ENCODE measurements around the gene ESRRB. TPM values are rescaled to one million over a fixed set of nuclear protein-coding genes. Genes with fewer than 3 reads are reported as not detected.

The ESRRB gene
- total RNA-seq (2014; rRNA removed; shearing (Covaris generic)) = 0.47 TPM in 1 of 2 replicates, not detected in the other
- total RNA-seq (2022) = not detected in 2 replicates
- Bru-seq, nascent RNA = percentile 13 among the genes with signal in this experiment
- BruChase-seq, experiment 1, labeled RNA remaining after a 6-hour chase = percentile 15 among the genes with signal in this experiment
- BruChase-seq, experiment 2, labeled RNA remaining after a 2-hour chase = percentile 16 among the genes with signal in this experiment
- long read RNA-seq = 0 reads

- no peak within 1 kb of the TSS for H3K4me3 ChIP-seq (ENCODE audit: low read depth, low read length, poor library complexity, severe bottlenecking)
- TF ChIP-seq CTCF (conservative IDR thresholded peaks at IDR 0.05; ENCODE audit: low read length) (no peak), EZH2phosphoT487 (IDR thresholded peaks at IDR 0.05; ENCODE audit: borderline replicate concordance, low read depth, low read length) (no peak)
- H2AFZ ChIP-seq (ENCODE audit: low read length) = no peak within 1 kb of the TSS
- H3K4me1 ChIP-seq (ENCODE audit: insufficient read depth, low read length, poor library complexity, severe bottlenecking) = no peaks in the 10 kb centered on the region
- intact Hi-C loops (cut with micrococcal nuclease; ENCODE audit: unreplicated experiment) = no loop called here
- BruUV-seq (replicated peaks) = no TSS peak
- DNase-seq (ENCODE audit: low spot score) = no peak
- H3K9me2 ChIP-seq (ENCODE audit: insufficient read depth, low read length) = no peaks in the 10 kb centered on the region
- ChIA-PET CTCF (ENCODE audit: unreplicated experiment) (no interaction called here), POLR2A (no interaction called here)
- H3K36me3 ChIP-seq (ENCODE audit: insufficient read depth, low read length) = no peaks in the 10 kb centered on the region
- no peak within 1 kb of the TSS for H3K4me2 ChIP-seq (ENCODE audit: low read length)
- H3K79me2 ChIP-seq (ENCODE audit: insufficient read depth, low read depth, low read length) = no peaks in the 10 kb centered on the region
- no peaks in the 10 kb centered on the region for H3K9me3 ChIP-seq (ENCODE audit: low read length)
- H4K20me1 ChIP-seq (ENCODE audit: insufficient read depth, low read length) = no peaks in the 10 kb centered on the region
- H3K27ac ChIP-seq (ENCODE audit: low read depth, low read length, poor library complexity, severe bottlenecking) = no peak within 1 kb of the TSS
Measured at GRCh38 chr14:76375947-76376404, at the start of gene ESRRB. Gene ESRRB, plus strand, starts transcription at chr14:76376137. Its CDS starts 265 bp downstream, at chr14:76376402.

GRCh38 chr14:76326918-76327689 is 48.8 kb upstream of the ESRRB start:
- H3K36me3 ChIP-seq (ENCODE audit: insufficient read depth, low read length) = no peaks in the 10 kb centered on the region
- no peaks in the 10 kb centered on the region for H3K9me3 ChIP-seq (ENCODE audit: low read length)
- POLR2A ChIA-PET = no interaction called here
- H3K27ac ChIP-seq (ENCODE audit: low read depth, low read length, poor library complexity, severe bottlenecking) = no peak overlapping the region
- H3K9me2 ChIP-seq (ENCODE audit: insufficient read depth, low read length) = no peaks in the 10 kb centered on the region
- no peaks in the 10 kb centered on the region for H4K20me1 ChIP-seq (ENCODE audit: insufficient read depth, low read length)
- no peak overlapping the region for H3K4me2 ChIP-seq (ENCODE audit: low read length)
- no peak for DNase-seq (ENCODE audit: low spot score)
- no peak overlapping the region for H2AFZ ChIP-seq (ENCODE audit: low read length)
- no TSS peak for BruUV-seq (replicated peaks)
- no peaks in the 10 kb centered on the region for H3K4me1 ChIP-seq (ENCODE audit: insufficient read depth, low read length, poor library complexity, severe bottlenecking)
- CTCF ChIA-PET (ENCODE audit: unreplicated experiment) = no interaction called here
- no peak overlapping the region for H3K4me3 ChIP-seq (ENCODE audit: low read depth, low read length, poor library complexity, severe bottlenecking)
- TF ChIP-seq EZH2phosphoT487 (IDR thresholded peaks at IDR 0.05; ENCODE audit: borderline replicate concordance, low read depth, low read length) (no peak), CTCF (conservative IDR thresholded peaks at IDR 0.05; ENCODE audit: low read length) (no peak)
- intact Hi-C loops (cut with micrococcal nuclease; ENCODE audit: unreplicated experiment) = no loop called here
- H3K79me2 ChIP-seq (ENCODE audit: insufficient read depth, low read depth, low read length) = no peaks in the 10 kb centered on the region
